ENCODE data around the gene EGF.
"Not testable (repeated sequence)": the region's sequence is repeated elsewhere in the genome, so short reads cannot be mapped to it uniquely, and the experiment has no call there.

EGF gene

DNA sequence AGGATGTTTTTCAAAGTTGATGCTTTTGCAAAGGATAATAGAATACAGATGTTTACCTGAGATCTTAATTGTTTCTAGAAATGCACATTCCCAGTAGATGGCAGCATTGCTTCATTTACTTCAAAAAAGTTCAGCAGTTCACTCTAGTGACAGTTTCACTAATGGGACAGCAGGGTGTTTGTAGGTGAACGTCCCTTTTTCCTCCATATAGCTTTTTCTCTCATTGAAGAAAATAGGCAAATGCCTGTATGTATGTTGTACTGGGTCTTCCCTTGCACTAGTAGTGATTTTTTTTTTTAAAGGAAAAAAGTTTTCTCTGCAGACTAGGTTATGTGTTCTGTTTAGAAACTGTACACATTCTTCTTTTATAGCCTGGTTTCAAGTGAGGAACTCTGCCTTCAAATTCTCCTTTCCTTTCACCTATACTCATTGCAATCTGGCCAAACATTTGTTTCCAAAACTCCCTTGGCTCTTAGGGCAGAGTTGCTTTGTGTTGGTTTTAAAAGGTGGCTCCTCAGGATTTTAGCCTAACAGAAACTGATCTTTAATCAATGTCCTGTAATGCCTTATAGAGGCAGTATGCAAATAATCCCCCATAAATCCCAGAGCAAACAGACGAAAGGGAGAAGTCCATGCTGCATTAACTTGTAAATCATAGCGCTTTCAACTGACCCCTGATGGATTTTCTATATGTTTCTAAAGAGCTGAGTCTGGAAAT lies 86.3 kb downstream of the EGF start:
- DNase-seq = peak; percentile 66

DNA sequence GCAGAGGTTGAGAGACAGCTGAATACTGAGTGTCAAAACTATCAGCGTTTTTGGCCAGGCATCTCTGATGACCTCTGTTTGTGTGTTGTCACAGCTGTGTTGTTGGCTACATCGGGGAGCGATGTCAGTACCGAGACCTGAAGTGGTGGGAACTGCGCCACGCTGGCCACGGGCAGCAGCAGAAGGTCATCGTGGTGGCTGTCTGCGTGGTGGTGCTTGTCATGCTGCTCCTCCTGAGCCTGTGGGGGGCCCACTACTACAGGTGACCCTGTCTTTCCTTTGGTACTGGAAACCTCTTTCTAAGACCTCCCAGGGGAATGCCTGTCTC lies 86.9 kb downstream of the EGF start:
- DNase-seq = no peak

- no peak for DNase-seq
Measured at GRCh38 chr4:110002326-110002725, 89.6 kb downstream of the EGF start.

DNA sequence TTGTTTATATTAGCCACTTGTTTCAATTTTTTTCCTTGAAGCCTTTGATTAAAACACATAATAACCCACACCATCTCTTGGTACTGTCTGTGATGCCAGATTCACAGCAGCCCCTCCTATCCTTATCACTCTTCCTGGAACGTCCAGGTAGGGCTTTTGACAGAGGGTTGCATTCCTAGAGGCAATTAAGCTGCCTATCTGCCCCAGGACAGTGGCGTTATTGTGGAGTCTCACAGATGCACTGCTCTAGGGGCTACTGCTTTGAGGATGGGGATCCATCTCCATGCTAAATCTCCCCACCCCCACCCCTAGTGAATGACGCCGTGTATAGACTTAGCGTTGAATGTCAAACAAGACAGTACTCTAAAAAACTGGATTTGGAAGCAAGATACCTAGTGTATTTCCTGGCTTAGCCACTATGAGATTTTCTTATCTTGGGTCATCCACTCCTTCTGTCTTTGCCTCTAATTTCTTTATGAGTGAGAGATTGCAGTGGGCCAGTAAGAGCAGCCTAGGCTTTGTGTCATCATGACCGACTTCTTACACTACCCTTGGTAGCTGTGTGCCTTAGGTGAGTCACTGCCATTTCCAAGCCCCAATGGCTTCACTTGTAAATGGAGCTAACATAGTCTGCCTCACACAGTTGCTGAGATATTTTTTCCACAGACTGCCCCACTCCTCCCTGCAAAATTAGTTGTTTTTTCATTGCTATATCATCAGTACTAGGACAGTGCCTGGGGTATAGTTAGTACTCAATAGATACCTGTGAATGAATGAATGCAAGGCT lies 90.9 kb downstream of the EGF start:
- no peak for DNase-seq

GRCh38 chr4:110004556-110004955 lies 91.9 kb downstream of the EGF start:
- DNase-seq = no peak

GRCh38 chr4:110005461-110006056 lies 92.9 kb downstream of the EGF start:
- DNase-seq = peak; percentile 62

- DNase-seq = no peak
Measured at GRCh38 chr4:110007217-110007616, 94.5 kb downstream of the EGF start.

- no peak for DNase-seq
Measured at GRCh38 chr4:110008540-110008939, 95.9 kb downstream of the EGF start.

DNA sequence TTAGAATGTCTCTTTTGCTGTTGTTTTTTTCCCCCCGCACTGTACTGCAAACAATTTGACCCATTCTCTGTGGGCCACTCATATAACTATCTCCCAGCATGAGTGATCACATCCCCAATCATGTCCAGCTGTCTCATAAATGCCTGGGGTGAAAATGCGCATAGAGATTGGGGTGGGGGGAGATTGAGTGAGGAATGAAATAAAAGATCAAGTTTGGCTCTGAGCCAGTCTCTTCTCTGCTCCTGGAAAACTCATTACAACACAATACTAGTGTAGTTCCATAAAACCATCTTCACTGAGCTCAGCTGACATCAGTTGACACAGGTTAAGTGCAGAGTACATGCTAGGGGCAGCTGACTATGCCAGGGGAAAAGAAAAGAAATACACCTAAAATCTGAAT lies 96.9 kb downstream of the EGF start:
- no peak for DNase-seq

DNA sequence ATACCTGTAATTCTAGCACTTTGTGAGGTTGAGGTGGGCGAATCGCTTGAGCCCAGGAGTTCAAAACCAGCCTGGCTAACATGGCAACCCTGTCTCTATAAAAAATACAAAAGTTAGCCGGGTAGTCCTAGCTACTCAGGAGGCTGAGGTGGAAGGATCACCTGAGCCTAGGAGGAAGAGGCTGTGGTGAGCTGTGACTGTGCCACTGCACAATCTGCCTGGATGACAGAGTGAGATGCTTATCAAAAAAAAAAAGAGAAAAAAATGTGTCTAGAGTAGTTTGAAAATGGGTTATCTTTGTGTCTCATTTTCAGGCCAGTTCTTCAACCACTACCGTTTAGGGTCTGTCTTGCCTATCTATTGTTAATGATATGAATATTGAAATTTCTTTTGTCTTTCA lies 98.1 kb downstream of the EGF start:
- no peak for DNase-seq

GRCh38 chr4:110012917-110013316 lies 100.2 kb downstream of the EGF start:
- DNase-seq = no peak

DNA sequence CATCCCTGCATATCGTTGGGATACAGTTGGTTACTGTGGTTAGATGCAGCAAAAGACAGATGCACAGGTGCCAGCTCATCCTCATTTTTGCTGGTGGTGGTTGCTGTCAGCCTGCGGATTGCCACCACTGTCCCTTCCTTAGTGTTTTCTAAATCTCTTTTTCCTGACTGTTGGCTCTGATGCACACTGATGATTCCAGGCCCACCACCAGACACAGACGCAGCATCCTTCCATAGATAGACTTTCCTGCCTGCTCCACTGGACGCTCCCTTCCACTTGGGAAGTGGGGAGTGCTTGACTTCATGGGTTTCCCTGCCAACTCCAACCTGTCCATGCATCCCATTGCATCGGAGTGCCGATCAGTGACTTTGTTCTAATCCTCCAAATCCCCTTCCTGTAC lies 101.5 kb downstream of the EGF start:
- DNase-seq = no peak

DNA sequence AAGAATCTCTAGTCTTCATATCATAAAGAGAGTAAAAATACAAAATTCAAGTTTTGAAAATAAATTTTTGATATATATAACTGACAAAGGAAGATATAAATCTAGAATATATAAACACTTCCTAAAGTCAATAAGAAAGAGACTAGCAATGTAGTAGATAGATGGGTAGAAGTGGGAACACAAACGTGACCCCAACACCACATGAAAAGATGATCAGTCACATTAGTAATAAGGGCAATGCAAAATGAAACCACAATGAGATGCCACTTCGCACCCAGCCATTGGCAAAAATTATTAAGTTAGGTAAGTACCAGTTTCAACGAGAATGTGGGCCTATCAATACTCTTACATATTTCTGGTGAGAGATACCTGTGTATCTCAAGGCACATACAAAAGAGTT lies 106.5 kb downstream of the EGF start:
- peak; percentile 12 for DNase-seq

DNA sequence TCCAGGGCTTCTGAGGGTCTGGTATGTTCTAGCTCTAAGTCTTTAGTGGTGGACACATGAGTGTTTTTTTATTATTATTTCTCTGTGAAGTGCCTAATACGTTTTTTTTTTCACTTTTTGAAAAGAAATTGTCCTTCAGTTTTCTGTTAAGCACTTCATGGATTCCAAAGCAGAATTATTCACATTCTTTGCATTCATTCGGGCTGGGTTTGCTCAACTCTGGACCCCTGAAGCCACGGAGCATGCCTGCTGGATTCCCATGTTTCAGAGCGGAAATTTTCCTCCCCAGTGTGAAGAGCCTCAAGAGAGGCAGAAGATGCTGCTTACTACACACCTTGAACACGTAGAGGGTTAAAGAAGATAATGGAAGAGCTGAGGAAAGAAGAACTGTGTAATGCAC lies 107.5 kb downstream of the EGF start:
- DNase-seq = no peak

- no peak for DNase-seq
Measured at GRCh38 chr4:110020646-110021443, 108.2 kb downstream of the EGF start.

- DNase-seq = no peak
Measured at GRCh38 chr4:110022457-110022856, 109.8 kb downstream of the EGF start.

- DNase-seq = no peak
Measured at GRCh38 chr4:110025056-110025455, 112.4 kb downstream of the EGF start.

- DNase-seq = no peak
Measured at GRCh38 chr4:110025718-110026117, 113.0 kb downstream of the EGF start.

DNA sequence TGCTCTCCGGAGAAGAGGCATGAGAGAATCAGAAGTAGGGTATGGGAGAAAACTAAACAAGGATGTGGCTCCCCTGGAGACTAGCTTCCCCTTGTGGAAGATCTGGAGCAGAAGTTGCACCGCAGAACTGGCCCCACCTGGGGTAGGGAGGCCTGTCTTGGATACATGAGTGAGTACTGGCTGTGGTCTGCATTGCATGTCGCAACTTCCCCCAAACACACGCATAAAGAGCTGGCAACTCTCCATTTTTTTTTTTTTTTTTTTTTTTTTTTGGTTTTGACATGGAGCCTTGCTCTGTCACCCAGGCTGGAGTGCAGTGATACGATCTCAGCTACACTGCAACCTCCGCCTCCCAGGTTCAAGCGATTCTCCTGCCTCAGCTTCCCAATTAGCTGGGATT lies 119.9 kb downstream of the EGF start:
- no peak for DNase-seq

DNA sequence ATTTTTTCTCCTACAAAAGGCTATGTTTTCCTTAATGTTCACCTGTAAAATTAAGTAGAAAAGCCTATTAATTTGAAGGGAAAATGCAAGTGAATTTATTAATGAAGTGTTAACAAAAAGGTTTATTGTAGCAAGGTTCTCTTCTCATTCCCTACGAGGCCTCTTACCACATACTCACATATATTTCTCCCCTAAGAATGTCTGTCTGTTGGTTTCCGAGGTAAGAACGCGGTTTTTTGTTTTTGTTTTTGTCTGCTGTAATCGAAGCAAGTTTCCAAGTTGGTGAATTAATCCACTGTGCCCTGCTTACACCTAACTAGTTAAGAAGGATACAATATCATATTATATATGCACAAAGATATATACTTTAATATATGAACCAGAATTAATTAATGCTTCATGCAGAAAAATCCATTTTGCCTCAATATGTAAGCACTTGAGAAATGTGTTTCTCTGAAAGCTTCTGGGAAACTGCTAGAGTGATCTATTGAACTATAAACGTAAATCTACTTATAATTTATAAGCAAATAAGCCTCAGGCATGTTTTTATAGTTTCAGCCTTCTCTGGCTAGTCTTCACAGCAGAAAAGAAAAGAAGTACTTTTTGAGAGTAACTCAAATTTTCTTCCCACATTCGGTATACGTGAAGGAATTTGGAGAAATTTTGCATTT lies 120.8 kb downstream of the EGF start:
- no peak for DNase-seq

DNA sequence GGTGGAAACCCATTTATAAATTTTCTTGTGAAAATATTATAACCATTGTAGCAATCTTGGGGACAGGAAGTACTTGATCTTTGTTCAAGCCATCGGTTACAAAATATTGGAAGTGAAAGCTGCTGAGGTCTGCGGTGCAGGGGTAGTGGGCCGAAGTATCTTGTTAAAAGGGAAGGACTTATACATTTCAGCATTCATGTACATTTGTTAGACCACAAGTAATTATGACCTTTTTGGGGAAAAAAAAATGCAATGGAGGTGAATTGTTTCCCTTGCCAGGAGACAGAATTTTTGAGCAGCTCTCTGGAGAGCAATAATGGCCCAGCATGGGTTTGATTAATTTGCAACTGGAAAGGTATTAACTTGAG lies 121.3 kb downstream of the EGF start:
- DNase-seq = no peak

DNA sequence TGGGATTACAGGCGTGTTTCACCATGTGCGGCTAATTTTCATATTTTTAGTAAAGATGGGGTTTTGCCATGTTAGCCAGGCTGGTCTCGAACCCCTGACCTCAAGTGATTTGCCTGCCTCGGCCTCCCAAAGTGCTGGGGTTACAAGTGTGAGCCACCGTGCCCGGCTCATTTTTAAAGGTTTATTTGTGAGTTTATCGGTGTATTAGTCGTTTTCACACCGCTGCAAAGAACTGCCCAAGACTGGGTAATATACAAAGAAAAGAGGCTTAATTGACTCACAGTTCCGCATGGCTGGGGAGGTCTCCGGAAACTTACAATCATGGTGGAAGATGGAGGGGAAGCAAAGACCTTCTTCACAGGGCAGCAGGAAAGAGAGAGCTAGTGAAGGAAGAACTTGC lies 126.5 kb downstream of the EGF start:
- DNase-seq = not testable (repeated sequence)

DNA sequence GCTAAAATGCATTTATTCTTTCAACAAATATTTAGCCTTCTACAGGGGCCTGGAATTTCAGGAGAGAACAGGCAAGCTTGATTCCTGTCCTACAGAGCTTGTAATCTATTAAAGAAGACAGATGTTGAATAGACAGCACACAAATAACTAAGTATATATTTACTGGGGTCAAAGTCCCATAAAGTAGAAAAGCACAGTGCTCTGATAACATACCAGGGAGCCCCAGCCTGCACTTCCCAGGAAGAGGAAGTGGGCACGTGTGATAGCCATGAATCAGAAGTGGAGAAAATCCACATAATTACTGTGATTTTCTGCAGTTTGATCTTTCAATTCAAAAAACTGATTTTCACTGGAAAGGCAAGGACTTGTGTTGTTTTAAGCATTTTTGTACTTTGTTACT lies 129.1 kb downstream of the EGF start:
- no peak for DNase-seq
